Osteoblast (primary cell): ENCODE results near the gene ARHGAP42. TPM values are rescaled to one million over a fixed set of nuclear protein-coding genes. Genes with fewer than 3 reads are reported as not detected.

Experiments used
- DNase-seq: peaks from one replicate; pipeline ENCODE4 v3.0.0; 2011; ENCODE audit warnings: low spot score, mixed read lengths; ENCODE audit not compliant: insufficient read length; ENCODE audit errors: missing footprints
- H2AFZ ChIP-seq: 2 replicates; pipeline ENCODE4 v1.6.0; 2011; ENCODE audit warnings: mild to moderate bottlenecking, low read length
- H3K27ac ChIP-seq: 2 replicates; pipeline ENCODE4 v1.5.1; 2011; ENCODE audit warnings: mild to moderate bottlenecking, low read depth, low read length, moderate library complexity
- H3K27me3 ChIP-seq: 2 replicates; pipeline ENCODE4 v1.6.0; 2012; ENCODE audit warnings: mild to moderate bottlenecking, control low read depth, inconsistent platforms, low read length, moderate library complexity; ENCODE audit not compliant: insufficient read depth
- H3K36me3 ChIP-seq: 2 replicates; pipeline ENCODE4 v1.5.1; 2011; ENCODE audit warnings: mild to moderate bottlenecking, low read length, control low read depth, moderate library complexity; ENCODE audit not compliant: insufficient read depth
- H3K4me1 ChIP-seq: 2 replicates; pipeline ENCODE4 v1.5.1; 2011; ENCODE audit warnings: mild to moderate bottlenecking, low read length, control low read depth, moderate library complexity; ENCODE audit not compliant: insufficient read depth
- H3K4me2 ChIP-seq: 2 replicates; pipeline ENCODE4 v1.6.0; 2011; ENCODE audit warnings: mild to moderate bottlenecking, low read length; ENCODE audit not compliant: insufficient read depth
- H3K4me3 ChIP-seq: fragments of 200-600 bp; sonication (generic); 3 replicates; pipeline ENCODE4 v1.5.1; 2012; ENCODE audit warnings: mild to moderate bottlenecking, low read length, inconsistent platforms; ENCODE audit not compliant: insufficient read depth
- H3K79me2 ChIP-seq: 2 replicates; pipeline ENCODE4 v1.6.0; 2012; ENCODE audit warnings: mild to moderate bottlenecking, low read length, control low read depth, inconsistent platforms; ENCODE audit not compliant: insufficient read depth
- H3K9me3 ChIP-seq: 2 replicates; pipeline ENCODE4 v1.5.1; 2011; ENCODE audit warnings: low read depth, low read length, control low read depth
- H4K20me1 ChIP-seq: 2 replicates; pipeline ENCODE4 v1.6.0; 2012; ENCODE audit warnings: mild to moderate bottlenecking, low read length, control low read depth; ENCODE audit not compliant: insufficient read depth
- CTCF ChIP-seq: IDR thresholded peaks from 2 replicates; pipeline ENCODE4 v1.5.1; 2011; ENCODE audit warnings: mild to moderate bottlenecking, low read depth, low read length, moderate library complexity; ENCODE audit errors: extremely low read depth
- total RNA-seq: library from RNA; depleted of rRNA; stranded (reverse); fragments of >200 nt; gene quantifications from 2 replicates; pipeline ENCODE4 v1.2.3, GENCODE V29; 2012

ARHGAP42 gene
- total RNA-seq, 1 donor: 9.4 TPM

GRCh38 chr11:100866453-100866852 is 179.4 kb downstream of the ARHGAP42 start:
- DNase-seq: no peak
- Histone ChIP-seq H3K79me2 (no peaks in the 10 kb centered on the region), H3K27me3 (no peaks in the 10 kb centered on the region), H3K36me3 (no peaks in the 10 kb centered on the region), H3K4me3 (no peak overlapping the region), H3K4me2 (no peak overlapping the region), H3K9me3 (no peaks in the 10 kb centered on the region), H3K27ac (no peak overlapping the region), H2AFZ (no peak overlapping the region), H3K4me1 (peaks cover 9% of the 10 kb centered on the region), H4K20me1 (no peaks in the 10 kb centered on the region)
- TF ChIP-seq CTCF: no peak

GRCh38 chr11:100867606-100868005 is 180.5 kb downstream of the ARHGAP42 start:
- no peaks in the 10 kb centered on the region for H3K9me3 ChIP-seq
- no peak overlapping the region for H3K4me2 ChIP-seq
- DNase-seq: no peak
- H3K4me1 ChIP-seq: peaks cover 9% of the 10 kb centered on the region
- no peak overlapping the region for H3K4me3 ChIP-seq
- no peaks in the 10 kb centered on the region for H3K27me3 ChIP-seq
- no peaks in the 10 kb centered on the region for H3K79me2 ChIP-seq
- no peak for TF ChIP-seq CTCF
- H3K36me3 ChIP-seq: no peaks in the 10 kb centered on the region
- no peak overlapping the region for H3K27ac ChIP-seq
- H4K20me1 ChIP-seq: no peaks in the 10 kb centered on the region
- no peak overlapping the region for H2AFZ ChIP-seq

GRCh38 chr11:100869328-100869727 is 182.2 kb downstream of the ARHGAP42 start:
- no peak for DNase-seq
- H3K36me3 ChIP-seq: no peaks in the 10 kb centered on the region
- no peaks in the 10 kb centered on the region for H3K79me2 ChIP-seq
- no peak overlapping the region for H2AFZ ChIP-seq
- peaks cover 12% of the 10 kb centered on the region for H3K4me1 ChIP-seq
- H4K20me1 ChIP-seq: no peaks in the 10 kb centered on the region
- no peak overlapping the region for H3K27ac ChIP-seq
- H3K4me3 ChIP-seq: no peak overlapping the region
- no peak for TF ChIP-seq CTCF
- no peaks in the 10 kb centered on the region for H3K27me3 ChIP-seq
- H3K4me2 ChIP-seq: no peak overlapping the region
- no peaks in the 10 kb centered on the region for H3K9me3 ChIP-seq

- H3K4me3 ChIP-seq: no peak overlapping the region
- no peaks in the 10 kb centered on the region for H3K27me3 ChIP-seq
- no peak for DNase-seq
- H3K4me2 ChIP-seq: no peak overlapping the region
- no peaks in the 10 kb centered on the region for H3K9me3 ChIP-seq
- peaks cover 17% of the 10 kb centered on the region for H3K4me1 ChIP-seq
- H3K79me2 ChIP-seq: no peaks in the 10 kb centered on the region
- H2AFZ ChIP-seq: no peak overlapping the region
- no peaks in the 10 kb centered on the region for H4K20me1 ChIP-seq
- TF ChIP-seq CTCF: no peak
- H3K36me3 ChIP-seq: no peaks in the 10 kb centered on the region
- no peak overlapping the region for H3K27ac ChIP-seq
Measured at GRCh38 chr11:100870138-100870537, 183.1 kb downstream of the ARHGAP42 start.
